CMK (cell line): ENCODE results near the gene OSGIN1.

ENCODE experiments used
- DNase-seq: peaks from one replicate; pipeline ENCODE4 v3.0.0-alpha.2; 2010; ENCODE audit warnings: low read depth

Gene OSGIN1

GRCh38 chr16:83957296-83957855 is 4.3 kb downstream of the OSGIN1 start:
- no peak for DNase-seq

- DNase-seq: no peak
Observed at GRCh38 chr16:83958137-83958845, 5.3 kb downstream of the OSGIN1 start.

- no peak for DNase-seq
Observed at GRCh38 chr16:83958846-83959565, 6.0 kb downstream of the OSGIN1 start.

- no peak for DNase-seq
Observed at GRCh38 chr16:83959656-83960434, 6.8 kb downstream of the OSGIN1 start.

DNA sequence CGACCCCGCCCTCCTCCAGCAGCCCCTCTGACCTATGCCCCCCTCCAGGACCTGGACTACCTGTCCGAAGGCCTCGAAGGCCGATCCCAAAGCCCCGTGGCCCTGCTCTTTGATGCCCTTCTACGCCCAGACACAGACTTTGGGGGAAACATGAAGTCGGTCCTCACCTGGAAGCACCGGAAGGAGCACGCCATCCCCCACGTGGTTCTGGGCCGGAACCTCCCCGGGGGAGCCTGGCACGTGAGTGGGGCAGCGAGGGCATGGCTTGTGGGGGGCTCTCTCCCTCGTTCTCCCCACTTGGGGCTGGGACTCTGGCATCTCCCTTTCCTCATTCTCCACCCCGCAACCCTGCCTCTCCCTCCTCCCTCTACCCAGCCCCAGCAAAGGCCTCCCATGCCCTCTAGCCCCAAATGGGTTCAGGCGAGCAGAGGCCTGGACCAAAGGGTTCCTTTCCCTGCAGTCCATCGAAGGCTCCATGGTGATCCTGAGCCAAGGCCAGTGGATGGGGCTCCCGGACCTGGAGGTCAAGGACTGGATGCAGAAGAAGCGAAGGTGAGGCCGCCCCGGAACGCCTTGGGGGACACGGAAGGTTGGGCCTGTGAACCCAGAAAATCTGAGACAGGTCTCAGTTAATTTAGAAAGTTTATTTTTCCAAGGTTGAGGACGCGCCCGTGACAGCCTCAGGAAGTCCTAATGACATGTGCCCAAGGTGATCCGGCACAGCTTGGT is 7.6 kb downstream of the OSGIN1 start:
- DNase-seq: no peak

GRCh38 chr16:83961591-83961990 is 8.6 kb downstream of the OSGIN1 start:
- DNase-seq: no peak

DNA sequence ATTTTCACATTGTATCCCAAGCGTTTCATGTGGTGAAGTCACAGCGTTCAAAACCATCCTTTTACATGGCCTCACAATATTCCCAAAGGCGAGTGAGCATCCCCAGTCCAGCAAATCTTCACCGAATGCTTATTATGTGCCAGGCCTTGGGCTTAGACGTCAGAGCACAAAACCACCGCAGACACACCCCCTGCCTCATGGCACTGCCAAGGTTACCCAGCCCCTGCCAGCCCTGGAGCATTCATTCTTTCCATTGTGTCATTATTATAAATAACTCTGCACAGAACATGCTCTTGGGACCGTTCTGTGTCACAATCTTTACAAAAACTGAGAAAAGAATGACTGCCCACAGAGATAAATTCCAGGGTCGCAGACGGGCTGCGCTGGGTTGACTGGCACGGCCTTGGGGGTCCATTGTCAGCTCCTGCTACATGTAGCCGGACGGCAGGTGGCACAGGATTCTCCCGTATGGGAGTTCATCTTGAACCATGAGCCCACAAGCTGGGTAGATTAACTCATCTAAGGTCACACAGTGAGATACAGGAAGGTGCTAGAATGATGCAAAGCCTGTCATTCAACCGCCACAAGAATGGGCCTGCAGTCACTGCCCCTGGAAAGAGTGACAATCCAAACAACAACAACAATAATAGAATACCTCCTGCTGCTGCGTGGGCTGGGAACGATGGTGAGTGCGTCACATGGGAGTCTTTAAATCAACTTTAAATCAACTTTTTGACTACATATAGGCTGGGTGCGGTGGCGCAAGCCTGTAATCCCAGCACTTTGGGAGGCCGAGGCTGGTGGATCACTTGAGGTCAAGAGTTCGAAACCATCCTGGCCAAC is 10.5 kb downstream of the OSGIN1 start:
- DNase-seq: no peak

DNA sequence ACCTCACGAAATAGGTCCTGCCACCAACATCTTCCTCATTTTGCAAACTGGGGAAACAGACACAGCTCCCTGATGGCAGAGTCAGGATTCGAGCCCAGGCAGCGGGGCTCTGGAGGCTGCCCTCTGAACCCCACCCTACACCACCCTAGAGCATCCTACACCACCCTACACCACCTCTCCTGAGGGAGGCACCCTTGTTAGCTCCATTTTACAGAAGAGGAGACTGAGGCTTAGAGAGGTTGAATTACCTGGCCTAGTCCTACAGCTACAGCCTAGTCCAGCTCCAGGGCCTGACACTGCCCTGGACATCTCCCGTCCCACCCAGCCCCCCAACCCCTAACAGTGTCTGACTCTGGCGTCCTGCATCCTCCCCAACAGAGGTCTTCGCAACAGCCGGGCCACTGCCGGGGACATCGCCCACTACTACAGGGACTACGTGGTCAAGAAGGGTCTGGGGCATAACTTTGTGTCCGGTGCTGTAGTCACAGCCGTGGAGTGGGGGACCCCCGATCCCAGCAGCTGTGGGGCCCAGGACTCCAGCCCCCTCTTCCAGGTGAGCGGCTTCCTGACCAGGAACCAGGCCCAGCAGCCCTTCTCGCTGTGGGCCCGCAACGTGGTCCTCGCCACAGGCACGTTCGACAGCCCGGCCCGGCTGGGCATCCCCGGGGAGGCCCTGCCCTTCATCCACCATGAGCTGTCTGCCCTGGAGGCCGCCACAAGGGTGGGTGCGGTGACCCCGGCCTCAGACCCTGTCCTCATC is 11.8 kb downstream of the OSGIN1 start:
- no peak for DNase-seq

GRCh38 chr16:83965444-83966152 is 12.6 kb downstream of the OSGIN1 start:
- DNase-seq: no peak

DNA sequence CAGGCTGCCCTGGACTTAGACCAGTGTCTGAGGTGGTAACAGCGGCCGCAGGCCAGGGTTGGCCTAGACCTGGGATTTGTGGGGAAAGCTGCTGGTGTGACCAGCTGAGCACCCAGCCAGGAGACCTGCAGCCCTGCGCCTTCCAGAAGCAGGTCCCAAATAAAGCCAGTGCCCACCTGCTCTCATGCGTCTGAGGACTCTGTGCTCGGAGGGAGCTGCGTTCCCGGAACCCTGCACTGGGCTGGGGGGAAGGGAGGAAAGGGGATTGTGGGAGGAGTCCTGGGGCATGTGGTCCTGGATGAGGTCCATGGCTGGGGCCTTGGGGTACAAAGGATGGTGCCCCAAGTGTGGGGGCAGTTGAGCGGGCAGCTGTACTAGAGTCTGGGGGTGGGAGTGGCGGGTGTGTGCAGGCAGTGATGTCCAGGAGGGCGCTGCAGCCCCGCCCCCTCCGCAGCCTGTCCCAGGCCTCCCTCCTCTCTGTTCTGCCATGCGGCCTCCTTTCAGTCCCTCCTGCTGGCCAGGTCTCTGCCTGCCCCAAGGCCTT is 13.2 kb downstream of the OSGIN1 start:
- DNase-seq: no peak

DNA sequence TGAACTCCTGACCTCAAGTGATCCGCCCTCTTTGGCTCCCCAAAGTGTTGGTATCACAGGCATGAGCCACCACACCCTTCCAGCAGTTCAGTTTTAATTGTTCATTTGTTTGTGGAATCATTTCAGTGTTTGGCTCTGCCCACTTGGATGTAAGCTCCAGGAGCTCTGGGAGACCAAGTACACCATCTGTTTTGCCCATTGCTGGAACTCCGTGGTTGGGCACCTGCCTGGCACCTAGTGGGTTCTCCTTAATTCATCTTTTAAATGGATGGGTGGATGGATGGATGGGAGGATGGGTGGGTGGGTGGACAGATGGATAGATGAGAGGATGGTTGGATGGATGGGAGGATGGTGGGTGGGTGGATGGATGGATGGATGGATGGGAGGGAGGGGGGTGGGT is 14.1 kb downstream of the OSGIN1 start:
- DNase-seq: no peak

- no peak for DNase-seq
Observed at GRCh38 chr16:83967838-83968305, 14.8 kb downstream of the OSGIN1 start, which contains the start of gene NECAB2. TSS of gene NECAB2 (plus strand) at chr16:83968244. CDS start at chr16:83968649, 405 bp downstream.

GRCh38 chr16:83968306-83968851 is 15.3 kb downstream of the OSGIN1 start:
- no peak for DNase-seq

- no peak for DNase-seq
Observed at GRCh38 chr16:83968891-83969649, 16.0 kb downstream of the OSGIN1 start.

DNA sequence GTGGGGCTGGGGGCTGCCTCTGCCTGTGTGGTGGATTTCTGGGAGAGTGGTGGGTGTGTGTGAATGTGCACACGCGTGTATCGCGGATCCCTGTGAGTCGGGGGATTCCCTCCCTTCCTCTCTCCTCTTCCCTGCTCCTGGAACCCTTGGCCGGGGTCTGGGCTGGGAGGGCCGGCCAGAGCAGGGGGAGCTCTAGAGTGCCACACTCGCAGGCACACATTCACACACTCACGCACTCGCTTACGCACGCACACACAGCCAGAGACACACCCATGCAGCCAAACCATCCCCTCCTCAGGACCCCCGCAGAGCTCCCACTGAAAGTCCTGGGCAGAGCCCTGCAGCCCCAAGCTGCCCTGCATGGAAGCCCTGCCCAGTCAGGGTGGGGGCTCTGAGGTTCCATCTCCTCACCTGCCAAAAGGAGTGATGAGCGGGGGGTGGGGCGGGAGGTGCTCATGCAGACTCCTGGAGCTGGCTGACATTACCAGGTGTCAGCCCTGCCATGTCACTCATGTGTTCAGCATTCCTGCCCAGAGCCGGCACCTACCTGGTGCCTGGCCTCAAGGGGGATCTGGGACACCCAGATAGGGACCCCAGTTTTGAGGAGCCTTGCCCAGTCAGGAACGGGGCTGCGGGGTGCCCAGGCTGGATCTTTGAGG is 16.9 kb downstream of the OSGIN1 start:
- no peak for DNase-seq

GRCh38 chr16:83970430-83970815 is 17.4 kb downstream of the OSGIN1 start:
- no peak for DNase-seq
